K562 (cell line): ENCODE data around the gene ATXN7L2. TPM values are rescaled to one million over a fixed set of nuclear protein-coding genes. Genes with fewer than 3 reads are reported as not detected.

Experiments used
- CBFA2T3 ChIP-seq: fragments of 450-650 bp; IDR thresholded peaks from 2 replicates; pipeline ENCODE4 v1.6.1; 2017
- CBFB ChIP-seq: sonication (generic); formaldehyde crosslinking; IDR thresholded peaks from 2 replicates; pipeline ENCODE4 v1.4.0; 2020; ENCODE audit warnings: mild to moderate bottlenecking, missing genetic modification reagents
- ETV5 ChIP-seq: sonication (generic); formaldehyde crosslinking; IDR thresholded peaks from 2 replicates; pipeline ENCODE4 v1.4.0; 2020; ENCODE audit warnings: low read depth, mild to moderate bottlenecking, missing genetic modification reagents
- GATAD2B ChIP-seq: fragments of 450-650 bp; IDR thresholded peaks from 2 replicates; pipeline ENCODE4 v1.6.1; 2017; ENCODE audit warnings: mild to moderate bottlenecking, borderline replicate concordance
- IFI16 ChIP-seq: fragments of 250-450 bp; sonication (Bioruptor Pico); IDR thresholded peaks from 2 replicates; pipeline ENCODE4 v2.1.2; 2022; ENCODE audit warnings: mild to moderate bottlenecking, inconsistent platforms
- MYC ChIP-seq, 2 experiments: fragments of 250-450 bp in 1 of 2; sonication (Bioruptor Pico) in 1 of 2; IDR thresholded peaks; 2 replicates each; pipeline versions ENCODE4 v1.5.1 to v1.6.1; 2012 to 2021; ENCODE audit warnings: low read depth in 2 of 2, borderline replicate concordance in 1 of 2, improper control_type of control experiment in 1 of 2, low read length in 1 of 2, mild to moderate bottlenecking in 1 of 2, moderate library complexity in 1 of 2
- POLR2B ChIP-seq: fragments of 450-650 bp; IDR thresholded peaks from 2 replicates; pipeline ENCODE4 v1.6.1; 2018; ENCODE audit warnings: low read depth; ENCODE audit not compliant: partially characterized antibody
- XRCC5 ChIP-seq: fragments of 200-400 bp; formaldehyde crosslinking; IDR thresholded peaks from 2 replicates; pipeline ENCODE4 v1.6.1; 2017; ENCODE audit warnings: low read depth, mild to moderate bottlenecking, low read length
- ZNF121 ChIP-seq: sonication (generic); formaldehyde crosslinking; conservative IDR thresholded peaks from 2 replicates; pipeline ENCODE4 v1.8.0; 2022; ENCODE audit warnings: missing genetic modification reagents
- ZNF407 ChIP-seq: fragments of 450-650 bp; IDR thresholded peaks from 2 replicates; pipeline ENCODE4 v1.6.1; 2016; ENCODE audit warnings: low read depth
- ZNF583 ChIP-seq: fragments of 250-450 bp; sonication (Bioruptor Pico); IDR thresholded peaks from 2 replicates; pipeline ENCODE4 v1.4.0; 2020
- ZNF707 ChIP-seq: fragments of 250-450 bp; sonication (Bioruptor Pico); conservative IDR thresholded peaks from 2 replicates; pipeline ENCODE4 v1.8.0; 2022; ENCODE audit warnings: inconsistent platforms, mild to moderate bottlenecking, moderate library complexity
- ZNF740 ChIP-seq, 3 experiments: fragments of 200-800 bp in 1 of 3; sonication (Bioruptor generic) in 1 of 3; sonication (generic) in 1 of 3; formaldehyde crosslinking in 1 of 3; IDR thresholded peaks; 2 replicates each; pipeline versions ENCODE4 v1.6.1 to v1.8.0; 2016 to 2022; ENCODE audit warnings: mild to moderate bottlenecking in 2 of 3, missing compliant biosample characterization in 2 of 3, missing genetic modification characterization in 2 of 3, missing genetic modification reagents in 1 of 3
- ZNF778 ChIP-seq: fragments of 450-650 bp; formaldehyde crosslinking; IDR thresholded peaks from 2 replicates; pipeline ENCODE4 v1.4.0; 2020; ENCODE audit warnings: mild to moderate bottlenecking, moderate library complexity
- ZNF780A ChIP-seq: fragments of 250-450 bp; sonication (Bioruptor Pico); IDR thresholded peaks from 2 replicates; pipeline ENCODE4 v1.5.0; 2021; ENCODE audit warnings: mild to moderate bottlenecking
- polyA plus RNA-seq, 8 experiments: library from polyadenylated mRNA; depleted of rRNA in 4 of 8; stranded (reverse) in 5 of 8; unstranded in 3 of 8; fragments of >200 nt; fragmentation: Nextera tagmentation in 2 of 8; fragmentation: Illumina TruSeq in 1 of 8; extraction: Ambion mirVana in 2 of 8; extraction: Trizol in 1 of 8; gene quantifications; 2 replicates each; pipeline versions ENCODE4 v1.2.1 to v1.2.3, GENCODE V29; 2011 to 2014; ENCODE audit warnings: inconsistent platforms in 1 of 8, missing spikeins in 1 of 8
- total RNA-seq, 7 experiments: library from RNA; depleted of rRNA in 6 of 7; stranded (reverse); fragments of >200 nt in 6 of 7; fragmentation: Illumina TruSeq in 2 of 7; extraction: Trizol in 2 of 7; gene quantifications; 2 replicates each; pipeline versions ENCODE4 v1.2.1 to v1.2.3, GENCODE V29; 2011 to 2021; ENCODE audit warnings: low replicate concordance in 1 of 7
- TF ChIP-seq, protein P1 (sequence below): IDR thresholded peaks from 2 replicates; pipeline ENCODE4 v1.6.1; 2016; ENCODE audit warnings: missing genetic modification characterization, missing compliant biosample characterization

The ATXN7L2 gene
- total and polyA plus RNA-seq, 9 of the 15 experiments (the other 6 are each of a cell fraction or from before 2014, with no cell fraction given), result 0.21 to 10.4 (median 5.8) TPM

GRCh38 chr1:109483672-109484518 lies at the start of gene ATXN7L2 (continued):
- TF ChIP-seq ZNF583 (0 out of 2 replicates have a peak, but pooled peaks have one; percentile 34), ZNF740 (CRISPR knock-in tag; IDR thresholded peaks at IDR 0.05) (peak; percentile 87), ZNF740 (tag; IDR thresholded peaks at IDR 0.05) (peak in 1 of 2 experiments; percentile 100; a peak in 2 of 4 replicates), IFI16 (no peak), ZNF778 (CRISPR knock-in tag) (no peak), CBFA2T3 (peak; percentile 22; the same call in 1 of the 2 replicates), ZNF780A (CRISPR knock-in tag) (no peak), ZNF707 (CRISPR knock-in tag) (no peak), ZNF121 (CRISPR knock-in tag) (no peak), ETV5 (CRISPR knock-in tag) (peak; percentile 63; the same call in 1 of the 2 replicates), ZNF407 (peak; percentile 56), POLR2B (peak; percentile 78), MYC (IDR thresholded peaks at IDR 0.05; ENCODE audit: low read depth, low read length) (peak; percentile 90), MYC (CRISPR knock-in tag; IDR thresholded peaks at IDR 0.05; ENCODE audit: borderline replicate concordance, low read depth) (peak; percentile 98), GATAD2B (peak; percentile 90), CBFB (CRISPR knock-in tag) (peak; percentile 78; the same call in 1 of the 2 replicates), XRCC5 (peak; percentile 99)
- TF ChIP-seq, protein P1, sequence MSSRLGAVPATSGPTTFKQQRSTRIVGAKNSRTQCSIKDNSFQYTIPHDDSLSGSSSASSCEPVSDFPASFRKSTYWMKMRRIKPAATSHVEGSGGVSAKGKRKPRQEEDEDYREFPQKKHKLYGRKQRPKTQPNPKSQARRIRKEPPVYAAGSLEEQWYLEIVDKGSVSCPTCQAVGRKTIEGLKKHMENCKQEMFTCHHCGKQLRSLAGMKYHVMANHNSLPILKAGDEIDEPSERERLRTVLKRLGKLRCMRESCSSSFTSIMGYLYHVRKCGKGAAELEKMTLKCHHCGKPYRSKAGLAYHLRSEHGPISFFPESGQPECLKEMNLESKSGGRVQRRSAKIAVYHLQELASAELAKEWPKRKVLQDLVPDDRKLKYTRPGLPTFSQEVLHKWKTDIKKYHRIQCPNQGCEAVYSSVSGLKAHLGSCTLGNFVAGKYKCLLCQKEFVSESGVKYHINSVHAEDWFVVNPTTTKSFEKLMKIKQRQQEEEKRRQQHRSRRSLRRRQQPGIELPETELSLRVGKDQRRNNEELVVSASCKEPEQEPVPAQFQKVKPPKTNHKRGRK (tag), result no peak
